Measurements from ENCODE around the gene UPB1. TPM values are rescaled to one million over a fixed set of nuclear protein-coding genes. Genes with fewer than 3 reads are reported as not detected.

The UPB1 gene
- total RNA-seq, 3 donors from 2014 or later, result 0.16 to 0.44 (median 0.33) TPM

GRCh38 chr22:24503843-24504338, 8.8 kb downstream of the UPB1 start:
- no peaks in the 10 kb centered on the region for H3K4me1 ChIP-seq
- H3K4me3 ChIP-seq, result no peak overlapping the region
- H3K9me3 ChIP-seq, result no peaks in the 10 kb centered on the region
- no peaks in the 10 kb centered on the region for H3K36me3 ChIP-seq
- TF ChIP-seq POLR2A (IDR thresholded peaks at IDR 0.05), result no peak
- TF ChIP-seq POLR2AphosphoS5 (IDR thresholded peaks at IDR 0.05), result no peak
- TF ChIP-seq CTCF (IDR thresholded peaks at IDR 0.05), result no peak
- DNase-seq (ENCODE audit: low spot score in 2 of 2), result no peak
- intact Hi-C loops (cut with DNase I; ENCODE audit: low total_unique reads), result no loop called here
- no peak overlapping the region for H3K27ac ChIP-seq
- no peaks in the 10 kb centered on the region for H3K27me3 ChIP-seq

DNA sequence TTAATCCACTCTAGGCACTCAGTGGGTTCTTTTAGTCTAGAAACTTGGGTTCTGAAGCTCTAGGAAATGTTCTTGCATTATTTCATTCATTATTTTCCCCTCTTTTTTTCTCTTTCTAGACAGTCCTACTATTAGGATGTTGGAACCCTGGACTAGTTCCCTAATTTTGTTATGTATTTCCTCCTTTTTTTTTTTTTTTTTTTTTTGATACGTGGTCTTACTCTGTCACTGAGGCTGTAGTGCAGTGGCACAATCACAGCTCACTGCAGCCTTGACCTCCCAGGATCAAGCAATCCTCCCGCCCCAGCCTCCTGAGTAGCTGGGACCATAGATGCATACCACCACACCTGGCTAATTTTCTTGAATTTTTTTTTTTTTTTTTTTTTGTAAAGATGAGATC, 9.4 kb downstream of the UPB1 start:
- intact Hi-C loops (cut with DNase I; ENCODE audit: low total_unique reads), result no loop called here
- Histone ChIP-seq H3K27ac (no peak overlapping the region), H3K9me3 (no peaks in the 10 kb centered on the region), H3K36me3 (no peaks in the 10 kb centered on the region), H3K27me3 (no peaks in the 10 kb centered on the region), H3K4me1 (no peaks in the 10 kb centered on the region), H3K4me3 (no peak overlapping the region)
- TF ChIP-seq POLR2AphosphoS5 (IDR thresholded peaks at IDR 0.05) (no peak), CTCF (IDR thresholded peaks at IDR 0.05) (no peak), POLR2A (IDR thresholded peaks at IDR 0.05) (no peak)
- DNase-seq (ENCODE audit: low spot score in 2 of 2), result no peak

DNA sequence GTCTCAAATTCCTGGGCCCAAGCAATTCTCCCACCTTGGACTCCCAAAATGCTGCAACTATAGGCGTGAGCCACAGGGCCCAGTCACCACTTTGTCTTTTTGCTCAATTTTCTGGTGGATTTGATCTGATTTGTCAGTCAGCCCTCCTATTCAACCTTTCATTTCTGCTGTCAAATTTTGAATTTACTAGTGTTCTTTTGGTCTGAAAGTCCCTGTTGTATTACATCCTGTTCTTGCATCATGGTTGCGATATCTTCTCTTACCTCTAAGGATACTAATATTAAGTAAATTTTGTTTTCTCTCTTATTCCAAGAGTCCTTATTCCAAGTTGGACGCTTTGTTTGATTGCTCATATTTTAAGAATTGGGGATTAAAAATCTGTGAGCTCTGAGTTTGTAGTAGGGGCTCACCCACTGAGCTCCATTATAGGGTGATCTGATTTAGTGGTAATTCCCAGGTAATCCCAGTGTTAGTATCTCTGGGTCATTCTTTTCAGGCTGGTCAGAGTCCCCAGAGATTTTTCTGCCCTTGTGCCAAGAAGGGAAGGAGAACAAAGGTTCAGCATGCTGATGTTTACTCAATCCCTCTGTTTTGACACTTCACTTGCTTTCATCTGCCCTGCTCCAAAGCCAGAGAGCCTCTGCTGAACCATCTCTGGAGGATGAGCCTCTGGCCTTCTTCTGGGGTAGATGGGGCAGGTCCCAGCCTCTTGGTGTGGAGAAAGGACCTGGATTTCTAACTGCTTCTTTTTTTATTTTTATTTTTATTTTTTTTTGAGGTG, 10.0 kb downstream of the UPB1 start:
- H3K27ac ChIP-seq, result no peak overlapping the region
- H3K36me3 ChIP-seq, result no peaks in the 10 kb centered on the region
- H3K4me3 ChIP-seq, result no peak overlapping the region
- H3K27me3 ChIP-seq, result no peaks in the 10 kb centered on the region
- no peak for DNase-seq (ENCODE audit: low spot score in 2 of 2)
- intact Hi-C loops (cut with DNase I; ENCODE audit: low total_unique reads), result no loop called here
- H3K4me1 ChIP-seq, result no peaks in the 10 kb centered on the region
- no peaks in the 10 kb centered on the region for H3K9me3 ChIP-seq
- no peak for TF ChIP-seq POLR2AphosphoS5 (IDR thresholded peaks at IDR 0.05)

DNA sequence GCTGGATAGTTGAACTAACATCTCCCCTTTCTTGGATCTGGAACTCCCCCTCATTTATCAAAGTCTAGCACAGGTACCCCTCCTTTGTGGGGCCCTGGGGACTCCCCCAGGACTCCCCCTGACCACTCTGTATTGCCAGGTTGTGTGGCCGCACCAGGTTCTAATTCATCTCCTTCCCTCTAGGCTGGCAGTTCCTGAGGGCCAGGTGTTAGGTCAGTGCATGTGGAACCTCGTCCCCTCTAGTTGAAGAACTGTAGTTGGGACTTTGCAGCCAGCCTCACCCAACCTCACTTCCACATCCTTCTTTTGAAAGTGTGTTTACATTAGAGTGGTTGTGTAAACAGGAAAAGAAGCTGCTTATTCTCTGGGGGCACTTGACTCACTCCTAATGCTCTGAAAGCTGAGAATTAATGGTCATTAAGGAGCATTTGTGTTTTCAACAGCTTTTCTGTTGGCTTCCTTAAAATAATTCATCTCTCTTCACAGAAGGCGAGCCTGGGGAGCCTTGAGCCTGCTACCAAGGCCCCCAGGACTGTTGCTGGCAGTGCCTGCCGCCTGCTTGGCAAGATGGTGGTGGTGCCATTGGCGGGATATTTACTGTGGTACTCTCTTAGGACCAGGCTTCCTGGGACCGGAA, 11.8 kb downstream of the UPB1 start:
- no peaks in the 10 kb centered on the region for H3K4me1 ChIP-seq
- TF ChIP-seq CTCF (IDR thresholded peaks at IDR 0.05) (no peak), POLR2A (IDR thresholded peaks at IDR 0.05) (no peak), POLR2AphosphoS5 (IDR thresholded peaks at IDR 0.05) (no peak)
- no peaks in the 10 kb centered on the region for H3K27me3 ChIP-seq
- no peak overlapping the region for H3K27ac ChIP-seq
- H3K36me3 ChIP-seq, result no peaks in the 10 kb centered on the region
- no peaks in the 10 kb centered on the region for H3K9me3 ChIP-seq
- intact Hi-C loops (cut with DNase I; ENCODE audit: low total_unique reads), result loop anchor here (2.0 kb wide), 1 partner anchor 34 kb away; no protein-coding TSS in a partner anchor
- H3K4me3 ChIP-seq, result no peak overlapping the region
- DNase-seq (ENCODE audit: low spot score in 2 of 2), result no peak

DNA sequence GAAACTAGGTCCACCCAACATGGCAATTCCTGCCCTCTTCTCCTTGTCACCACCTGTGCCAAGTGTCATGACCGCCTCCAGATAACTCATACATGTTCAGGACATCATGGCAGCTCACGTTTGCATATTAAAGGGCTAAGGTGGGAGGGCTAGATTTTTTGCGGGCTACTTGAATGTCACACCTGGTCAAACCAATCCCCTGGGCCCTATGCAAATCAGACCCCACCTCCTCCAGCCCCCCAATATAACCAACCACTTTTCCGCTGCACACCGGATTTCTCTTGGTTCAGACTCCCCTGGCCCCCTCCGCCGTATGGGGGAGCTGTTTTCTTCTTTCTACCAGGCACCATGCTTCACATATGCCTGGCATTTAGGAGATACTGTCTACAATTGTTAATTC, 12.6 kb downstream of the UPB1 start:
- Histone ChIP-seq H3K4me3 (no peak overlapping the region), H3K27me3 (no peaks in the 10 kb centered on the region), H3K27ac (no peak overlapping the region), H3K4me1 (no peaks in the 10 kb centered on the region), H3K36me3 (no peaks in the 10 kb centered on the region), H3K9me3 (no peaks in the 10 kb centered on the region)
- DNase-seq (ENCODE audit: low spot score in 2 of 2), result no peak
- TF ChIP-seq CTCF (IDR thresholded peaks at IDR 0.05), result no peak
- TF ChIP-seq POLR2AphosphoS5 (IDR thresholded peaks at IDR 0.05), result no peak
- TF ChIP-seq POLR2A (IDR thresholded peaks at IDR 0.05), result no peak
- intact Hi-C loops (cut with DNase I; ENCODE audit: low total_unique reads), result loop anchor here (2.0 kb wide), 1 partner anchor 35 kb away; no protein-coding TSS in a partner anchor

Data from breast epithelium (tissue), 4 donors.